Naive thymus-derived CD4-positive, alpha-beta T cell (primary cell): ENCODE results near the gene GPS1. TPM values are rescaled to one million over a fixed set of nuclear protein-coding genes. Genes with fewer than 3 reads are reported as not detected.
A peak's percentile ranks its signal among the peaks of the same experiment; 100 is the strongest.

Experiments used
- ATAC-seq: fragments of 150-1000 bp; cut with Tn5 transposase; 2 replicates; pipeline ENCODE4 v1.10.0; 2021; ENCODE audit warnings: mild to moderate bottlenecking, moderate library complexity
- CTCF ChIA-PET: fragments of 350-600 bp; sonication (Branson Sonifier 250); formaldehyde crosslinking; loops from one replicate; lab custom pipeline; 2021; ENCODE audit warnings: antibody characterized with exemption; lab: Charles Lee
- POLR2A ChIA-PET: fragments of 350-600 bp; sonication (Branson Sonifier 250); formaldehyde crosslinking; loops from one replicate; lab custom pipeline; 2021; ENCODE audit warnings: antibody characterized with exemption, inconsistent platforms; lab: Charles Lee
- DNase-seq, 9 donors: peaks; one replicate each; pipeline versions ENCODE4 v3.0.0 to v3.0.0-alpha.2; 2020 to 2022; ENCODE audit warnings: mixed read lengths in 1 of 9
- H3K27ac ChIP-seq: one replicate; pipeline ENCODE4 v1.7.0; 2013; ENCODE audit warnings: mild to moderate bottlenecking, low read depth, low read length, moderate library complexity
- H3K27me3 ChIP-seq, 2 donors: one replicate each; pipeline ENCODE4 v1.7.0; 2013; ENCODE audit warnings: low read length in 2 of 2, mild to moderate bottlenecking in 2 of 2, moderate library complexity in 2 of 2; ENCODE audit not compliant: control insufficient read depth in 2 of 2, insufficient read depth in 2 of 2
- H3K36me3 ChIP-seq, 3 experiments: 1 replicate in 2 of 3; 2 replicates in 1 of 3; pipeline ENCODE4 v1.7.0; 2013; ENCODE audit warnings: low read length in 3 of 3, mild to moderate bottlenecking in 3 of 3, moderate library complexity in 1 of 3; ENCODE audit not compliant: insufficient read depth in 3 of 3, control insufficient read depth in 2 of 3
- H3K4me1 ChIP-seq, 2 donors: one replicate each; pipeline ENCODE4 v1.7.0; 2013; ENCODE audit warnings: low read length in 2 of 2, mild to moderate bottlenecking in 2 of 2, moderate library complexity in 1 of 2; ENCODE audit not compliant: control insufficient read depth in 2 of 2, insufficient read depth in 2 of 2
- H3K4me3 ChIP-seq: 2 replicates; pipeline ENCODE4 v1.7.0; 2013; ENCODE audit warnings: mild to moderate bottlenecking, low read length
- H3K9me3 ChIP-seq, 3 experiments: 1 replicate in 2 of 3; 2 replicates in 1 of 3; pipeline ENCODE4 v1.7.0; 2013; ENCODE audit warnings: low read length in 3 of 3; ENCODE audit not compliant: control insufficient read depth in 2 of 3
- H3K27ac Mint-ChIP-seq, 9 donors: one replicate each; pipeline ENCODE4 v1.8.0; 2020 to 2022; ENCODE audit warnings: mixed read lengths in 9 of 9, mild to moderate bottlenecking in 8 of 9, moderate library complexity in 5 of 9, inconsistent platforms in 2 of 9
- H3K27me3 Mint-ChIP-seq, 5 donors: one replicate each; pipeline ENCODE4 v1.8.0; 2021 to 2022; ENCODE audit warnings: mixed read lengths in 5 of 5, mild to moderate bottlenecking in 1 of 5
- H3K36me3 Mint-ChIP-seq, 5 donors: one replicate each; pipeline ENCODE4 v1.8.0; 2020 to 2022; ENCODE audit warnings: mixed read lengths in 5 of 5, mild to moderate bottlenecking in 3 of 5, inconsistent platforms in 1 of 5
- H3K4me1 Mint-ChIP-seq, 7 donors: one replicate each; pipeline ENCODE4 v1.8.0; 2020 to 2022; ENCODE audit warnings: mixed read lengths in 7 of 7, mild to moderate bottlenecking in 3 of 7, inconsistent platforms in 1 of 7
- H3K4me3 Mint-ChIP-seq, 10 donors: one replicate each; pipeline ENCODE4 v1.8.0; 2020 to 2022; ENCODE audit warnings: mild to moderate bottlenecking in 10 of 10, mixed read lengths in 10 of 10, moderate library complexity in 6 of 10, inconsistent platforms in 2 of 10
- H3K9me3 Mint-ChIP-seq, 11 donors: one replicate each; pipeline ENCODE4 v1.8.0; 2020 to 2022; ENCODE audit warnings: mixed read lengths in 11 of 11, mild to moderate bottlenecking in 4 of 11, inconsistent platforms in 1 of 11, moderate library complexity in 1 of 11
- intact Hi-C, 2 donors: fragments of 100-400 bp; cut with micrococcal nuclease; formaldehyde crosslinking; loops; one replicate each; pipeline ENCODE4 v1.15.1; 2023
- polyA plus RNA-seq, 2 donors: library from polyadenylated mRNA; unstranded; fragments of 300-500 nt; fragmentation: Illumina TruSeq; gene quantifications; one replicate each; pipeline ENCODE4 v1.2.3, GENCODE V29; 2021
- total RNA-seq, 6 experiments: library from RNA in 5 of 6; stranded (reverse) in 5 of 6; gene quantifications; 1 replicate in 5 of 6; 2 replicates in 1 of 6; pipeline ENCODE4 v1.2.3 and lab custom pipeline; 2021 to 2026

Gene GPS1
- total and polyA plus RNA-seq, 7 experiments from 2014 or later = 68.3 to 124 (median 82.6) TPM

- Mint-ChIP-seq H3K36me3 (peaks cover 0 to 9% (median 2%) of the 10 kb centered on the region in 5 donors), H3K27ac (no peak overlapping the region), H3K4me3 (no peak overlapping the region), H3K27me3 (no peaks in the 10 kb centered on the region), H3K4me1 (peaks cover 5 to 13% (median 11%) of the 10 kb centered on the region in 7 donors), H3K9me3 (no peaks in the 10 kb centered on the region)
- no peaks in the 10 kb centered on the region for H3K9me3 ChIP-seq
- H3K27ac ChIP-seq = no peak overlapping the region
- ATAC-seq = no peak
- peaks cover 0 to 40% (median 0%) of the 10 kb centered on the region in 3 experiments for H3K36me3 ChIP-seq
- no peak overlapping the region for H3K4me3 ChIP-seq
- POLR2A ChIA-PET = no interaction called here
- intact Hi-C loops = no loop called here
- DNase-seq = no peak
- H3K27me3 ChIP-seq = no peaks in the 10 kb centered on the region
- CTCF ChIA-PET = no interaction called here
- peaks cover 5 to 9% of the 10 kb centered on the region in 2 donors for H3K4me1 ChIP-seq
These were observed 5.7 kb upstream of the GPS1 start for GRCh38 chr17:82045936-82046484.

- DNase-seq = no peak
- no peaks in the 10 kb centered on the region for H3K27me3 Mint-ChIP-seq
- POLR2A ChIA-PET = no interaction called here
These were observed 4.8 kb upstream of the GPS1 start for GRCh38 chr17:82046903-82047302.

GRCh38 chr17:82047379-82047778 lies 4.3 kb upstream of the GPS1 start:
- POLR2A ChIA-PET = interaction anchor here (0.7 kb wide), 1 partner anchor 9 kb away, joined by 5 read pairs; the partner anchor contains the start of gene DCXR
- H3K4me3 Mint-ChIP-seq = peak overlapping the region in 3 of 10 donors; percentile 9 to 47 (median 38)
- peaks cover 0 to 9% (median 2%) of the 10 kb centered on the region in 5 donors for H3K36me3 Mint-ChIP-seq
- no peak overlapping the region for H3K27ac ChIP-seq
- ATAC-seq = no peak
- intact Hi-C loops = no loop called here
- no peaks in the 10 kb centered on the region for H3K27me3 Mint-ChIP-seq
- H3K36me3 ChIP-seq = peaks cover 0 to 40% (median 0%) of the 10 kb centered on the region in 3 experiments
- H3K9me3 Mint-ChIP-seq = no peaks in the 10 kb centered on the region
- no peaks in the 10 kb centered on the region for H3K27me3 ChIP-seq
- no peaks in the 10 kb centered on the region for H3K9me3 ChIP-seq
- H3K27ac Mint-ChIP-seq = peak overlapping the region in 1 of 9 donors; percentile 48
- no peak for DNase-seq
- H3K4me3 ChIP-seq = no peak overlapping the region
- CTCF ChIA-PET = no interaction called here
- peaks cover 5 to 13% (median 11%) of the 10 kb centered on the region in 7 donors for H3K4me1 Mint-ChIP-seq
- H3K4me1 ChIP-seq = peaks cover 7 to 12% of the 10 kb centered on the region in 2 donors

More at GRCh38 chr17:82046903-82047302, 4.8 kb upstream of the GPS1 start:
- Histone ChIP-seq H3K9me3 (no peaks in the 10 kb centered on the region), H3K36me3 (peaks cover 0 to 40% (median 0%) of the 10 kb centered on the region in 3 experiments), H3K27ac (no peak overlapping the region), H3K4me3 (no peak overlapping the region), H3K4me1 (peaks cover 5 to 10% of the 10 kb centered on the region in 2 donors), H3K27me3 (no peaks in the 10 kb centered on the region)
- Mint-ChIP-seq H3K27ac (peak overlapping the region in 2 of 9 donors; percentile 33 to 34), H3K4me3 (peak overlapping the region in 1 of 10 donors; percentile 29), H3K4me1 (peaks cover 5 to 13% (median 11%) of the 10 kb centered on the region in 7 donors), H3K36me3 (peaks cover 0 to 9% (median 2%) of the 10 kb centered on the region in 5 donors), H3K9me3 (no peaks in the 10 kb centered on the region)
- CTCF ChIA-PET = no interaction called here
- intact Hi-C loops = no loop called here
- ATAC-seq = no peak

- POLR2A ChIA-PET = interaction anchor here (0.7 kb wide), 1 partner anchor 10 kb away, joined by 5 read pairs; the partner anchor contains the start of gene DCXR
- peak overlapping the region in 2 of 10 donors; percentile 31 to 47 for H3K4me3 Mint-ChIP-seq
These were observed 3.7 kb upstream of the GPS1 start for GRCh38 chr17:82047914-82048570.

GRCh38 chr17:82048571-82048971 lies 3.1 kb upstream of the GPS1 start:
- POLR2A ChIA-PET = interaction anchor here (0.7 to 7.7 kb wide), 2 partner anchors 17 to 73 kb away, joined by 4 to 54 read pairs; partner anchors contain the start of gene DUS1L
- no peak overlapping the region for H3K27ac ChIP-seq
- Mint-ChIP-seq H3K27ac (no peak overlapping the region), H3K4me3 (peak overlapping the region in 3 of 10 donors; percentile 28 to 68 (median 31)), H3K4me1 (peaks cover 5 to 24% (median 13%) of the 10 kb centered on the region in 7 donors), H3K9me3 (no peaks in the 10 kb centered on the region), H3K27me3 (no peaks in the 10 kb centered on the region), H3K36me3 (peaks cover 0 to 9% (median 2%) of the 10 kb centered on the region in 5 donors)
- ATAC-seq = no peak
- no peak for DNase-seq
- H3K36me3 ChIP-seq = peaks cover 0 to 40% (median 0%) of the 10 kb centered on the region in 3 experiments
- H3K4me1 ChIP-seq = peaks cover 18 to 24% of the 10 kb centered on the region in 2 donors
- intact Hi-C loops = no loop called here
- CTCF ChIA-PET = no interaction called here
- H3K27me3 ChIP-seq = no peaks in the 10 kb centered on the region
- H3K4me3 ChIP-seq = no peak overlapping the region
- H3K9me3 ChIP-seq = no peaks in the 10 kb centered on the region

More at GRCh38 chr17:82047914-82048570, 3.7 kb upstream of the GPS1 start:
- H3K4me1 Mint-ChIP-seq = peaks cover 5 to 19% (median 13%) of the 10 kb centered on the region in 7 donors
- Histone ChIP-seq H3K4me3 (no peak overlapping the region), H3K27ac (no peak overlapping the region), H3K27me3 (no peaks in the 10 kb centered on the region), H3K4me1 (peaks cover 14 to 19% of the 10 kb centered on the region in 2 donors), H3K36me3 (peaks cover 0 to 40% (median 0%) of the 10 kb centered on the region in 3 experiments), H3K9me3 (no peaks in the 10 kb centered on the region)
- DNase-seq (no peak), ATAC-seq (no peak)
- peak overlapping the region in 1 of 9 donors; percentile 48 for H3K27ac Mint-ChIP-seq
- CTCF ChIA-PET = no interaction called here
- peaks cover 0 to 9% (median 2%) of the 10 kb centered on the region in 5 donors for H3K36me3 Mint-ChIP-seq
- no peaks in the 10 kb centered on the region for H3K9me3 Mint-ChIP-seq
- intact Hi-C loops = no loop called here
- no peaks in the 10 kb centered on the region for H3K27me3 Mint-ChIP-seq

GRCh38 chr17:82049106-82049505 lies 2.6 kb upstream of the GPS1 start:
- no peak overlapping the region for H3K27ac ChIP-seq
- H3K36me3 ChIP-seq = peaks cover 0 to 45% (median 0%) of the 10 kb centered on the region in 3 experiments
- no peaks in the 10 kb centered on the region for H3K9me3 ChIP-seq
- H3K27ac Mint-ChIP-seq = peak overlapping the region in 1 of 9 donors; percentile 22
- H3K27me3 ChIP-seq = no peaks in the 10 kb centered on the region
- H3K27me3 Mint-ChIP-seq = no peaks in the 10 kb centered on the region
- POLR2A ChIA-PET = interaction anchor here (0.7 to 7.7 kb wide), 2 partner anchors 16 to 72 kb away, joined by 4 to 54 read pairs; partner anchors contain the start of gene DUS1L
- H3K4me1 ChIP-seq = peaks cover 18 to 30% of the 10 kb centered on the region in 2 donors
- intact Hi-C loops = no loop called here
- CTCF ChIA-PET = no interaction called here
- DNase-seq (no peak), ATAC-seq (no peak)
- no peaks in the 10 kb centered on the region for H3K9me3 Mint-ChIP-seq
- peaks cover 5 to 28% (median 13%) of the 10 kb centered on the region in 7 donors for H3K4me1 Mint-ChIP-seq
- peak overlapping the region in 4 of 10 donors; percentile 9 to 92 (median 44) for H3K4me3 Mint-ChIP-seq
- H3K4me3 ChIP-seq = no peak overlapping the region
- H3K36me3 Mint-ChIP-seq = peaks cover 0 to 9% (median 2%) of the 10 kb centered on the region in 5 donors
